Measurements from ENCODE around the gene SLC39A11. TPM values are rescaled to one million over a fixed set of nuclear protein-coding genes. Genes with fewer than 3 reads are reported as not detected.

The SLC39A11 gene
- total RNA-seq, 1 donor from 2014 or later = 4.9 TPM

GRCh38 chr17:72606656-72607055, 485.8 kb downstream of the SLC39A11 start:
- no peaks in the 10 kb centered on the region for H3K4me1 ChIP-seq
- TF ChIP-seq, protein P1, sequence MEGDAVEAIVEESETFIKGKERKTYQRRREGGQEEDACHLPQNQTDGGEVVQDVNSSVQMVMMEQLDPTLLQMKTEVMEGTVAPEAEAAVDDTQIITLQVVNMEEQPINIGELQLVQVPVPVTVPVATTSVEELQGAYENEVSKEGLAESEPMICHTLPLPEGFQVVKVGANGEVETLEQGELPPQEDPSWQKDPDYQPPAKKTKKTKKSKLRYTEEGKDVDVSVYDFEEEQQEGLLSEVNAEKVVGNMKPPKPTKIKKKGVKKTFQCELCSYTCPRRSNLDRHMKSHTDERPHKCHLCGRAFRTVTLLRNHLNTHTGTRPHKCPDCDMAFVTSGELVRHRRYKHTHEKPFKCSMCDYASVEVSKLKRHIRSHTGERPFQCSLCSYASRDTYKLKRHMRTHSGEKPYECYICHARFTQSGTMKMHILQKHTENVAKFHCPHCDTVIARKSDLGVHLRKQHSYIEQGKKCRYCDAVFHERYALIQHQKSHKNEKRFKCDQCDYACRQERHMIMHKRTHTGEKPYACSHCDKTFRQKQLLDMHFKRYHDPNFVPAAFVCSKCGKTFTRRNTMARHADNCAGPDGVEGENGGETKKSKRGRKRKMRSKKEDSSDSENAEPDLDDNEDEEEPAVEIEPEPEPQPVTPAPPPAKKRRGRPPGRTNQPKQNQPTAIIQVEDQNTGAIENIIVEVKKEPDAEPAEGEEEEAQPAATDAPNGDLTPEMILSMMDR (IDR thresholded peaks at IDR 0.05) = no peak
- no peaks in the 10 kb centered on the region for H3K9me3 ChIP-seq
- no peaks in the 10 kb centered on the region for H3K36me3 ChIP-seq
- no peaks in the 10 kb centered on the region for H3K27me3 ChIP-seq
- DNase-seq (ENCODE audit: low spot score in 2 of 2) = no peak
- intact Hi-C loops (cut with DNase I) = no loop called here
- no peak overlapping the region for H3K27ac ChIP-seq
- H3K4me3 ChIP-seq = no peak overlapping the region

GRCh38 chr17:72605543-72605942, 486.9 kb downstream of the SLC39A11 start:
- Histone ChIP-seq H3K27me3 (no peaks in the 10 kb centered on the region), H3K27ac (no peak overlapping the region), H3K36me3 (no peaks in the 10 kb centered on the region), H3K9me3 (no peaks in the 10 kb centered on the region), H3K4me1 (no peaks in the 10 kb centered on the region), H3K4me3 (no peak overlapping the region)
- TF ChIP-seq, protein P1 (IDR thresholded peaks at IDR 0.05) = no peak
- intact Hi-C loops (cut with DNase I) = no loop called here
- DNase-seq (ENCODE audit: low spot score in 2 of 2) = no peak

- TF ChIP-seq, protein P1 (IDR thresholded peaks at IDR 0.05) = no peak
- Histone ChIP-seq H3K4me3 (no peak overlapping the region), H3K27me3 (no peaks in the 10 kb centered on the region), H3K4me1 (no peaks in the 10 kb centered on the region), H3K27ac (no peak overlapping the region), H3K9me3 (no peaks in the 10 kb centered on the region), H3K36me3 (no peaks in the 10 kb centered on the region)
- no peak for DNase-seq (ENCODE audit: low spot score in 2 of 2)
- intact Hi-C loops (cut with DNase I) = no loop called here
Measured at GRCh38 chr17:72604518-72604917, 488.0 kb downstream of the SLC39A11 start.

DNA sequence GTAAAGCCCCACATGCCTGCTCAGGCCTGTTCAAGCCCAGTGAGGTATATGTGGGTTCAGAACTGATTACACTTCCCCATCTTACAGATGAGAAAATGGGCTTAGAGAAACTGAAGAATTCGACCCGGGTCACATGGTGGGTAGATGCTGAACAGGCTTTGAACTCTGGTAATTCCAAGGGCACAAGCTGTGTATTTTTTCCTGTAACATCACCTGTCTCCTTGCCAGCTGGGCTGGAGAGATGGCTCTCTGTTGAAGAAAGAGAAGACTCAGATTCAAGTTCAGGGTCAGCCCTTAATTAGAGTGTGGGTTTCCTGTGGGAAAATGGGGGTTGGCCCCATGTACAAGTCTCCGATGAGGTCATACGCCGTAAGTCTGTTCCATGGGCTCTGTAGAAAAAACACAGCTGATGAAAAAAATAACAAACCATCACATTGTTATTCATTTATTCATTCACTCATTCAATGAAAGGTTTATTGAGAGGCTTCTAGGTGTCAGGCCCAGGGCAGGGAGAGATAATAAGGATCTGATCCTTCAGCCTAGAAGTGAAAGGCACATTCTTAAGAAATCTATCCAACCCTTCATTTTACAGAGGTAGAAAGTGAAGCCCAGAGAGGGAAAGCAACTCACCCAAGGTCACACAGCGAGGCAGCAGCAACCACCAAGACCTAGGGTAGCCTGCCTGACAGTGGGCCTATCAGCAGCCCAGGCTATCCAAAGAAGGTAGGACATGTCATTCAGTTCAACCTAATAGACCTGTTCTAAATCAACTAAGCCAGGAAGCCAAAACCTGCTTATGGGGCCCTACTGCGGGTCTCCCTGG, 488.9 kb downstream of the SLC39A11 start:
- Histone ChIP-seq H3K4me1 (peaks cover 0 to 3% of the 10 kb centered on the region in 2 donors), H3K27ac (no peak overlapping the region), H3K27me3 (no peaks in the 10 kb centered on the region), H3K9me3 (no peaks in the 10 kb centered on the region), H3K4me3 (no peak overlapping the region), H3K36me3 (no peaks in the 10 kb centered on the region)
- intact Hi-C loops (cut with DNase I) = no loop called here
- TF ChIP-seq, protein P1 (IDR thresholded peaks at IDR 0.05) = no peak
- no peak for DNase-seq (ENCODE audit: low spot score in 2 of 2)

GRCh38 chr17:72602517-72603419, 489.7 kb downstream of the SLC39A11 start:
- DNase-seq (ENCODE audit: low spot score in 2 of 2) = no peak
- TF ChIP-seq, protein P1 (IDR thresholded peaks at IDR 0.05) = no peak
- no peaks in the 10 kb centered on the region for H3K36me3 ChIP-seq
- no peaks in the 10 kb centered on the region for H3K9me3 ChIP-seq
- peaks cover 0 to 5% of the 10 kb centered on the region in 2 donors for H3K4me1 ChIP-seq
- H3K27ac ChIP-seq = no peak overlapping the region
- H3K4me3 ChIP-seq = no peak overlapping the region
- H3K27me3 ChIP-seq = no peaks in the 10 kb centered on the region
- intact Hi-C loops (cut with DNase I) = no loop called here
